K562 (cell line): Measurements from ENCODE around the gene IL21. TPM values are rescaled to one million over a fixed set of nuclear protein-coding genes. Genes with fewer than 3 reads are reported as not detected.

ENCODE experiments used
- ATAC-seq: fragments of 200-7000 bp; cut with Tn5 transposase; 3 replicates; pipeline ENCODE4 v1.9.1; 2020; ENCODE audit warnings: moderate library complexity
- BruUV-seq: library from RNA; stranded (reverse); fragments of 400-500 nt; replicated peaks from 2 replicates; lab custom pipeline; 2021; lab: Mats Ljungman, UMichigan
- CTCF ChIA-PET: fragments of 300-600 bp; formaldehyde crosslinking; extraction: SDS; loops from one replicate; lab custom pipeline; 2021; ENCODE audit warnings: low intra/inter-chr PET ratio; lab: Yijun Ruan, JAX
- POLR2A ChIA-PET: fragments of 300-600, 350-650 bp; sonication (Branson Sonifier 250); formaldehyde crosslinking; extraction: SDS; loops from one replicate; lab custom pipeline; 2021; ENCODE audit warnings: antibody characterized with exemption, inconsistent platforms; lab: Yijun Ruan, JAX
- DNase-seq, 4 experiments: peaks; one replicate each; pipeline versions ENCODE4 v3.0.0 to v3.0.0-alpha.2; 2011 to 2018; ENCODE audit warnings: low spot score in 3 of 4, mixed read lengths in 3 of 4; ENCODE audit errors: extremely low read depth in 1 of 4
- FAIRE-seq: peaks from 2 replicates; lab custom pipeline; 2011; peaks lifted over from hg19 to GRCh38; lab: Jason Lieb, UNC
- H2AFZ ChIP-seq: 2 replicates; pipeline ENCODE4 v1.6.0; 2011; ENCODE audit warnings: low read depth, low read length, control low read depth, inconsistent platforms
- H3K27ac ChIP-seq: fragments of 200-600 bp; 3 replicates; pipeline ENCODE4 v1.8.0; 2011; ENCODE audit warnings: low read depth, mild to moderate bottlenecking, control low read depth, inconsistent platforms, low read length, moderate library complexity, mixed read lengths; ENCODE audit errors: extremely low read depth
- H3K27me3 ChIP-seq, 2 experiments: fragments of 300-600 bp in 1 of 2; 2 replicates in 1 of 2; 3 replicates in 1 of 2; pipeline versions ENCODE4 v1.6.0 to v1.8.0; 2011; ENCODE audit warnings: inconsistent platforms in 2 of 2, low read length in 2 of 2, mild to moderate bottlenecking in 1 of 2, mixed read lengths in 1 of 2, moderate library complexity in 1 of 2; ENCODE audit not compliant: control insufficient read depth in 2 of 2, insufficient read depth in 2 of 2
- H3K36me3 ChIP-seq: fragments of 300-600 bp; 3 replicates; pipeline ENCODE4 v1.8.0; 2011; ENCODE audit warnings: mild to moderate bottlenecking, low read length, inconsistent platforms; ENCODE audit not compliant: control insufficient read depth, insufficient read depth
- H3K4me1 ChIP-seq, 2 experiments: fragments of 200-600 bp in 1 of 2; replicated peaks in 1 of 2; 2 replicates in 1 of 2; 3 replicates in 1 of 2; pipeline versions ENCODE4 v1.5.1 to v1.8.0; 2011; ENCODE audit warnings: inconsistent platforms in 2 of 2, low read length in 2 of 2, mild to moderate bottlenecking in 1 of 2, mixed read lengths in 1 of 2, moderate library complexity in 1 of 2; ENCODE audit not compliant: control insufficient read depth in 2 of 2, insufficient read depth in 2 of 2
- H3K4me2 ChIP-seq: 2 replicates; pipeline ENCODE4 v1.6.1; 2011; ENCODE audit warnings: low read length, control low read depth, inconsistent platforms, mixed read lengths; ENCODE audit not compliant: insufficient read depth
- H3K4me3 ChIP-seq: fragments of 200-600 bp; sonication (generic), shearing (Covaris generic); 2 replicates; pipeline ENCODE4 v1.5.1; 2016; ENCODE audit warnings: control low read depth, inconsistent platforms
- H3K79me2 ChIP-seq: fragments of 200-600 bp; 3 replicates; pipeline ENCODE4 v1.8.0; 2011; ENCODE audit warnings: low read length, inconsistent platforms; ENCODE audit not compliant: control insufficient read depth, insufficient read depth
- H3K9ac ChIP-seq, 2 experiments: 2 replicates each; pipeline versions ENCODE4 v1.6.0 to v1.6.1; 2011; ENCODE audit warnings: low read depth in 2 of 2, low read length in 2 of 2, control low read depth in 1 of 2, inconsistent platforms in 1 of 2, mild to moderate bottlenecking in 1 of 2, mixed read lengths in 1 of 2; ENCODE audit not compliant: insufficient read depth in 1 of 2
- H3K9me1 ChIP-seq: one replicate; pipeline ENCODE4 v1.6.0; 2011; ENCODE audit warnings: inconsistent platforms, mild to moderate bottlenecking, low read length, moderate library complexity; ENCODE audit not compliant: control insufficient read depth, insufficient read depth
- H3K9me3 ChIP-seq: replicated peaks from 2 replicates; pipeline ENCODE4 v1.5.1; 2011; ENCODE audit warnings: low read depth, low read length, inconsistent platforms; ENCODE audit not compliant: control insufficient read depth, insufficient read depth
- H4K20me1 ChIP-seq: replicated peaks from 2 replicates; pipeline ENCODE4 v1.6.1; 2011; ENCODE audit warnings: low read length, inconsistent platforms, mixed read lengths; ENCODE audit not compliant: control insufficient read depth, insufficient read depth
- PYGO2 ChIP-seq: fragments of 450-650 bp; IDR thresholded peaks from 2 replicates; pipeline ENCODE4 v1.6.1; 2016; ENCODE audit warnings: mild to moderate bottlenecking, missing genetic modification characterization, moderate library complexity, missing compliant biosample characterization
- ZNF263 ChIP-seq: sonication (generic); formaldehyde crosslinking; IDR thresholded peaks from 2 replicates; pipeline ENCODE4 v1.8.0; 2022; ENCODE audit warnings: mild to moderate bottlenecking, missing genetic modification reagents, borderline replicate concordance
- ZNF589 ChIP-seq: fragments of 200-800 bp; sonication (Bioruptor generic); IDR thresholded peaks from 2 replicates; pipeline ENCODE4 v1.6.1; 2016; ENCODE audit warnings: low read depth, missing genetic modification characterization, missing compliant biosample characterization
- WGBS: fragments of 100-300 bp; shearing (Covaris generic); methylation state at CpG from one replicate; pipeline ENCODE4 v1.1.6; 2016; ENCODE audit warnings: low coverage, mixed read lengths; ENCODE audit not compliant: insufficient coverage; ENCODE audit errors: missing lambda C conversion rate; 5-methylcytosine and 5-hydroxymethylcytosine counted together
- in situ Hi-C: fragments of 300-500 bp; cut with MboI; formaldehyde crosslinking; loops from 4 replicates; pipeline ENCODE4 v1.15.0; 2018; ENCODE audit warnings: inconsistent platforms, mixed read lengths
- intact Hi-C: fragments of 100-400 bp; cut with micrococcal nuclease; formaldehyde crosslinking; loops from 2 replicates; pipeline ENCODE4 v1.14.2; 2022
- polyA plus RNA-seq, 8 experiments: library from polyadenylated mRNA; depleted of rRNA in 4 of 8; stranded (reverse) in 5 of 8; unstranded in 3 of 8; fragments of >200 nt; fragmentation: Nextera tagmentation in 2 of 8; fragmentation: Illumina TruSeq in 1 of 8; extraction: Ambion mirVana in 2 of 8; extraction: Trizol in 1 of 8; gene quantifications; 2 replicates each; pipeline versions ENCODE4 v1.2.1 to v1.2.3, GENCODE V29; 2011 to 2014; ENCODE audit warnings: inconsistent platforms in 1 of 8, missing spikeins in 1 of 8
- total RNA-seq, 7 experiments: library from RNA; depleted of rRNA in 6 of 7; stranded (reverse); fragments of >200 nt in 6 of 7; fragmentation: Illumina TruSeq in 2 of 7; extraction: Trizol in 2 of 7; gene quantifications; 2 replicates each; pipeline versions ENCODE4 v1.2.1 to v1.2.3, GENCODE V29; 2011 to 2021; ENCODE audit warnings: low replicate concordance in 1 of 7

IL21 gene
- total and polyA plus RNA-seq, 9 of the 15 experiments (the other 6 are each of a cell fraction or from before 2014, with no cell fraction given): not detected

DNA sequence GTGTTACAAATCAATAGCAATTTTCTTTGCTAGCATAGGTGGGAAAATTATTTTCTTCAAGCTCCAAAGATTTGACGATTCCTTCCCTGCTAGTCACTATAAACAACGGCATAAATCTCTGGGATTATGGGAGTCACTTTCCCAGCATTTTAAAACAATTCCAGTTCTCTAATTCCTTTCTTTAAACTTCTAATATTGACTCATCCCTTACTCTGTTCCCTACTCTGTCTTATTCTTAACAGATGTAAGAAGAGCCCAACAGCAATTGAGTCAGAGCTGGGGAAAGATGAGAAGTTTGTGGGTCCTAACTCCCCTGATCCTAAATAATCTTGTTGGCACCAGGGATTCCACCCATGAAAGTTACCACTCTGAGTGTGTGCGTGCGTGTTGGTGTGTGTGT is 47.4 kb upstream of the IL21 start (continued):
- TF ChIP-seq ZNF263 (CRISPR knock-in tag): no peak

DNA sequence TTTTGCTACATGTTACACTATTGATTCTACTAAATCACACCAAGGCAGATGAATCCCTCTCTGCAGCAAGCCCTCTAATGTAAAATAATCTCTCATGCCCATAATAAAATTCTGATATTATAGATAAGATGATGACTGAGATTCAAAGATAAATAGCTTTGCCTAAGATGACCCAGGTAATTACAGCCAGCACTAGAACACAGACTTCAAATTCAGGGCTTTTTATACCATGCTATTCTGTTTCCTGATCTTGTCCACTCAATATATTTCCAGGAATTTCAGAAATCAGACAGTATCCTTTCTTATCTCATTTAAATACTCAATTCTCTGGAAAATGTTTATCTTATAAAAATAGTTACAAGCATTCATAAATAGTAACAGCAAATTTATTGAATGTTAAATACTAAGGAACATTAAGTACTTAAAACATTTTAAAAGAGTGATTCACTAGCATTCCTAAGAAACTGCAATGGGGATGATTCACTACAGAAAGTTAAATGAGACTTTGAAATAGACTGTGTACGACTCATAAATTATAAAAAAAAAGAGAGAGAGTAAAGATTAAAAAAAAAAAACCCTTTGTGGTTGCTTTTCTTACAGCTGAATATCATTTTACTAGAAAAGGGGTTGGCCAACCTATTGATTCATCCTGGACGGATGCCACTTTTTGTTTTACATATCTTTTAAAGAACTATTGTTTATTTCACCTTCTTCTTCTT is 45.8 kb upstream of the IL21 start:
- BruUV-seq: no TSS peak
- no peak for ATAC-seq
- CTCF ChIA-PET: no interaction called here
- Histone ChIP-seq H3K4me3 (no peak overlapping the region), H3K9ac (no peak overlapping the region), H3K27me3 (no peaks in the 10 kb centered on the region), H4K20me1 (no peaks in the 10 kb centered on the region), H2AFZ (no peak overlapping the region), H3K79me2 (no peaks in the 10 kb centered on the region), H3K36me3 (no peaks in the 10 kb centered on the region), H3K4me2 (no peak overlapping the region), H3K9me3 (no peaks in the 10 kb centered on the region), H3K27ac (no peak overlapping the region), H3K9me1 (no peaks in the 10 kb centered on the region), H3K4me1 (peaks cover 0 to 12% of the 10 kb centered on the region in 2 experiments; a peak in 3 of 5 replicates)
- in situ Hi-C loops: no loop called here
- no peak for FAIRE-seq
- TF ChIP-seq PYGO2 (tag) (no peak), ZNF589 (CRISPR knock-in tag) (0 out of 2 replicates have a peak, but pooled peaks have one; percentile 2)
- POLR2A ChIA-PET: no interaction called here
- intact Hi-C loops: loop anchor here (10.0 kb wide), 1 partner anchor 48 kb away; no protein-coding TSS in a partner anchor
- no peak for DNase-seq
- WGBS: 21% methylated on average over 2 of the region's 2 CpGs
